Stomach (tissue), 19 donors: ENCODE data around the gene SNTA1. TPM values are rescaled to one million over a fixed set of nuclear protein-coding genes. Genes with fewer than 3 reads are reported as not detected.

Source experiments
- DNase-seq, 2 donors: peaks; one replicate each; pipeline versions ENCODE4 v3.0.0 to v3.0.0-alpha.2; 2013 to 2019
- H3K27ac ChIP-seq, 5 donors: fragments of 200-600 bp in 4 of 5; sonication (generic) in 4 of 5; one replicate each; pipeline ENCODE4 v1.5.1; 2013 to 2019; ENCODE audit warnings: mild to moderate bottlenecking in 1 of 5, moderate library complexity in 1 of 5
- H3K27me3 ChIP-seq, 3 donors: fragments of 200-600 bp; sonication (generic); one replicate each; pipeline ENCODE4 v1.5.1; 2017 to 2019; ENCODE audit warnings: mixed run types in 1 of 3
- H3K36me3 ChIP-seq, 4 donors: fragments of 200-600 bp; sonication (generic); 1 replicate in 3 of 4; 2 replicates in 1 of 4; pipeline ENCODE4 v1.5.1; 2016 to 2019
- H3K4me1 ChIP-seq, 4 donors: fragments of 200-600 bp; sonication (generic); one replicate each; pipeline ENCODE4 v1.5.1; 2016 to 2019
- H3K4me3 ChIP-seq, 4 donors: fragments of 200-600 bp; sonication (generic) in 3 of 4; one replicate each; pipeline ENCODE4 v1.5.1; 2016 to 2019; ENCODE audit warnings: mild to moderate bottlenecking in 1 of 4
- H3K9me3 ChIP-seq, 4 donors: fragments of 200-600 bp; sonication (generic); one replicate each; pipeline ENCODE4 v1.5.1; 2016 to 2019
- CTCF ChIP-seq, 7 experiments: fragments of 450-650 bp in 4 of 7; fragments of 200-600 bp in 3 of 7; sonication (generic) in 3 of 7; IDR thresholded peaks; one replicate each; pipeline ENCODE4 v1.5.1; 2016 to 2019; ENCODE audit warnings: antibody characterized with exemption in 7 of 7, control low read depth in 2 of 7, mild to moderate bottlenecking in 1 of 7
- EP300 ChIP-seq: sonication (generic); formaldehyde crosslinking; IDR thresholded peaks from one replicate; pipeline ENCODE4 v1.6.1; 2017; ENCODE audit warnings: antibody characterized with exemption
- POLR2A ChIP-seq, 4 donors: fragments of 450-650 bp; IDR thresholded peaks; one replicate each; pipeline ENCODE4 v1.6.1; 2016; ENCODE audit warnings: antibody characterized with exemption in 4 of 4, control low read depth in 2 of 4, mild to moderate bottlenecking in 1 of 4, moderate library complexity in 1 of 4
- POLR2AphosphoS5 ChIP-seq, 3 donors: sonication (generic); formaldehyde crosslinking; IDR thresholded peaks; one replicate each; pipeline ENCODE4 v1.6.1; 2016; ENCODE audit warnings: antibody characterized with exemption in 3 of 3
- WGBS, 5 donors: extraction: QIAGEN DNeasy Blood & Tissue Kit in 3 of 5; methylation state at CpG; one replicate each; pipeline versions ENCODE4 v1.1.5 to v1.1.7; 2013 to 2018; 5-methylcytosine and 5-hydroxymethylcytosine counted together
- intact Hi-C: fragments of 100-400 bp; cut with DNase I; formaldehyde crosslinking; loops from one replicate; pipeline ENCODE4 v1.15.1; 2023; ENCODE audit warnings: low total_unique reads
- long read RNA-seq, 10 donors: transcript quantifications; one replicate each; lab custom pipeline, GENCODE V29; 2026
- polyA plus RNA-seq, 3 donors: library from polyadenylated mRNA; stranded (reverse); fragments of 200-250 nt; gene quantifications; one replicate each; pipeline ENCODE4 v1.2.3, GENCODE V29; 2013
- total RNA-seq, 5 donors: library from RNA; depleted of rRNA; stranded (reverse); fragments of >200 nt; gene quantifications; one replicate each; pipeline versions ENCODE4 v1.1.0 to v1.2.3, GENCODE V29; 2014 to 2016
- donor health status: healthy with polysubstance abuse.
- donor health status: Bipolar disorder and iron deficiency.
- donor health status: healthy.

SNTA1 gene
- total RNA-seq (10 to 100 TPM in 4 of 5 donors, 1 to 10 TPM in 1; 8.8 to 40.8 (median 27.4) TPM), polyA plus RNA-seq (10 to 100 TPM; 16.0 to 23.5 (median 21.7) TPM)
- long read RNA-seq, donor 1, partial matches to known transcripts, result 0 of 2 reads
- long read RNA-seq, donor 1, other reads (novel, unspliced or antisense), result 0 of 2 reads
- long read RNA-seq, donor 2, partial matches to known transcripts, result 5 of 16 reads
- long read RNA-seq, donor 2, other reads (novel, unspliced or antisense), result 9 of 16 reads
- long read RNA-seq, donor 3, partial matches to known transcripts, result 0 of 1 reads
- long read RNA-seq, donor 3, other reads (novel, unspliced or antisense), result 0 of 1 reads
- long read RNA-seq, donor 4, result 0 reads
- long read RNA-seq, donor 5, partial matches to known transcripts, result 0 of 1 reads
- long read RNA-seq, donor 5, other reads (novel, unspliced or antisense), result 0 of 1 reads
- long read RNA-seq, donor 6, partial matches to known transcripts, result 48 of 62 reads
- long read RNA-seq, donor 6, other reads (novel, unspliced or antisense), result 11 of 62 reads
- long read RNA-seq, donor 7, result 0 reads
- long read RNA-seq, donor 8, partial matches to known transcripts, result 0 of 2 reads
- long read RNA-seq, donor 8, other reads (novel, unspliced or antisense), result 0 of 2 reads
- long read RNA-seq, donor 9, partial matches to known transcripts, result 0 of 8 reads
- long read RNA-seq, donor 9, other reads (novel, unspliced or antisense), result 7 of 8 reads
- long read RNA-seq, donor 10, result 0 reads

- H3K4me3 ChIP-seq, result peak within 1 kb of the TSS; percentile 68 to 89 (median 74)
- peaks cover 0 to 40% (median 31%) of the 10 kb centered on the region in 4 donors for H3K4me1 ChIP-seq
- DNase-seq, result peak; percentile 95 to 98
- peak within 1 kb of the TSS; percentile 79 to 93 (median 88) for H3K27ac ChIP-seq
- intact Hi-C loops, result no loop called here
- peaks cover 0 to under 1% (median 0%) of the 10 kb centered on the region in 4 donors for H3K36me3 ChIP-seq
- WGBS, 5 donors, result 0 to 2% (median 0%) methylated on average over 9 to 73 of the region's 75 CpGs
- no peaks in the 10 kb centered on the region for H3K9me3 ChIP-seq
- no peak for TF ChIP-seq CTCF (IDR thresholded peaks at IDR 0.05)
- no peak for TF ChIP-seq EP300
- TF ChIP-seq POLR2A (IDR thresholded peaks at IDR 0.05), result no peak
- no peak for TF ChIP-seq POLR2AphosphoS5 (IDR thresholded peaks at IDR 0.05)
- no peaks in the 10 kb centered on the region for H3K27me3 ChIP-seq
These were observed at the start of gene SNTA1 for GRCh38 chr20:33443512-33444239. TSS of gene SNTA1 (minus strand) at chr20:33443763. CDS start at chr20:33443620, 143 bp downstream.

- TF ChIP-seq POLR2AphosphoS5 (IDR thresholded peaks at IDR 0.05) (no peak), POLR2A (IDR thresholded peaks at IDR 0.05) (no peak), CTCF (IDR thresholded peaks at IDR 0.05) (no peak), EP300 (no peak)
- intact Hi-C loops, result no loop called here
- Histone ChIP-seq H3K9me3 (no peaks in the 10 kb centered on the region), H3K4me1 (peaks cover 6 to 40% (median 32%) of the 10 kb centered on the region in 4 donors), H3K4me3 (peak overlapping the region; percentile 77 to 93 (median 84)), H3K27me3 (no peaks in the 10 kb centered on the region), H3K36me3 (no peaks in the 10 kb centered on the region), H3K27ac (peak overlapping the region; percentile 93 to 99 (median 97))
- DNase-seq, result no peak
- WGBS, 5 donors, result 39 to 53% (median 44%) methylated on average over 8 of the region's 8 CpGs
These were observed 47.5 kb upstream of the SNTA1 start for GRCh38 chr20:33490934-33491656.

GRCh38 chr20:33490023-33490933, 46.7 kb upstream of the SNTA1 start, which contains the start of gene CBFA2T2:
TSS of gene CBFA2T2 (plus strand) at chr20:33490096. CDS start at chr20:33490268, 172 bp downstream.
- intact Hi-C loops, result no loop called here
- peak in 1 of 2 donors; percentile 90 for DNase-seq
- Histone ChIP-seq H3K27ac (peak within 1 kb of the TSS; percentile 94 to 99 (median 97)), H3K36me3 (no peaks in the 10 kb centered on the region), H3K27me3 (no peaks in the 10 kb centered on the region), H3K4me3 (peak within 1 kb of the TSS; percentile 77 to 93 (median 84)), H3K9me3 (no peaks in the 10 kb centered on the region), H3K4me1 (peaks cover 6 to 35% (median 29%) of the 10 kb centered on the region in 4 donors)
- TF ChIP-seq EP300 (no peak), POLR2A (IDR thresholded peaks at IDR 0.05) (no peak), CTCF (IDR thresholded peaks at IDR 0.05) (no peak), POLR2AphosphoS5 (IDR thresholded peaks at IDR 0.05) (no peak)
- WGBS, 5 donors, result 0 to 2% (median 1%) methylated on average over 33 to 105 of the region's 105 CpGs
